CD4-positive, CD25-positive, alpha-beta regulatory T cell (primary cell): ENCODE results near the gene KPNA6. TPM values are rescaled to one million over a fixed set of nuclear protein-coding genes. Genes with fewer than 3 reads are reported as not detected.

Experiments
- ATAC-seq, 2 donors: fragments of 150-1000 bp; cut with Tn5 transposase; one replicate each; pipeline ENCODE4 v1.10.0; 2021; ENCODE audit warnings: low read depth in 2 of 2, moderate number of reproducible peaks in 2 of 2, moderate library complexity in 1 of 2
- DNase-seq, 3 donors: peaks; one replicate each; pipeline versions ENCODE4 v3.0.0 to v3.0.0-alpha.2; 2012 to 2022; ENCODE audit warnings: mixed read lengths in 1 of 3
- H3K27ac ChIP-seq: one replicate; pipeline ENCODE4 v1.7.0; 2013; ENCODE audit warnings: mild to moderate bottlenecking, low read length; ENCODE audit not compliant: insufficient read depth, poor library complexity, severe bottlenecking
- H3K27me3 ChIP-seq: one replicate; pipeline ENCODE4 v1.7.0; 2013; ENCODE audit warnings: low read length; ENCODE audit not compliant: control insufficient read depth, insufficient read depth
- H3K36me3 ChIP-seq: one replicate; pipeline ENCODE4 v1.7.0; 2013; ENCODE audit warnings: mild to moderate bottlenecking, low read length, moderate library complexity; ENCODE audit not compliant: control insufficient read depth, insufficient read depth
- H3K4me1 ChIP-seq: 2 replicates; pipeline ENCODE4 v1.7.0; 2013; ENCODE audit warnings: mild to moderate bottlenecking, low read length; ENCODE audit not compliant: insufficient read depth, control insufficient read depth, poor library complexity, severe bottlenecking
- H3K4me3 ChIP-seq: one replicate; pipeline ENCODE4 v1.7.0; 2013; ENCODE audit warnings: low read depth, mild to moderate bottlenecking, low read length, moderate library complexity
- H3K9me3 ChIP-seq, 2 experiments: 1 replicate in 1 of 2; 2 replicates in 1 of 2; pipeline ENCODE4 v1.7.0; 2013; ENCODE audit warnings: low read length in 2 of 2, mild to moderate bottlenecking in 1 of 2, moderate library complexity in 1 of 2; ENCODE audit not compliant: control insufficient read depth in 2 of 2
- H3K27ac Mint-ChIP-seq, 3 donors: one replicate each; pipeline ENCODE4 v1.8.0; 2020 to 2022; ENCODE audit warnings: mild to moderate bottlenecking in 3 of 3, mixed read lengths in 3 of 3, moderate library complexity in 2 of 3
- H3K27me3 Mint-ChIP-seq: one replicate; pipeline ENCODE4 v1.8.0; 2022; ENCODE audit warnings: mild to moderate bottlenecking, mixed read lengths
- H3K36me3 Mint-ChIP-seq: one replicate; pipeline ENCODE4 v1.8.0; 2020; ENCODE audit warnings: mixed read lengths
- H3K4me1 Mint-ChIP-seq, 4 donors: one replicate each; pipeline ENCODE4 v1.8.0; 2020 to 2022; ENCODE audit warnings: mixed read lengths in 4 of 4, mild to moderate bottlenecking in 1 of 4
- H3K4me3 Mint-ChIP-seq, 4 donors: one replicate each; pipeline ENCODE4 v1.8.0; 2020 to 2022; ENCODE audit warnings: mild to moderate bottlenecking in 4 of 4, mixed read lengths in 4 of 4, moderate library complexity in 3 of 4
- H3K9me3 Mint-ChIP-seq, 7 donors: one replicate each; pipeline ENCODE4 v1.8.0; 2020 to 2022; ENCODE audit warnings: mixed read lengths in 7 of 7, mild to moderate bottlenecking in 3 of 7, moderate library complexity in 2 of 7
- polyA plus RNA-seq, 4 donors: library from polyadenylated mRNA; unstranded; fragments of 300-500 nt; fragmentation: Illumina TruSeq; gene quantifications; one replicate each; pipeline ENCODE4 v1.2.3, GENCODE V29; 2021
- total RNA-seq: library from RNA; stranded (reverse); gene quantifications from one replicate; pipeline ENCODE4 v1.2.3, GENCODE V29; 2022

The KPNA6 gene
- total and polyA plus RNA-seq, 5 donors from 2014 or later = 22.7 to 56.1 (median 28.6) TPM

- Histone ChIP-seq H3K27me3 (no peaks in the 10 kb centered on the region), H3K36me3 (peaks cover 43% of the 10 kb centered on the region), H3K4me1 (no peaks in the 10 kb centered on the region), H3K27ac (no peak overlapping the region), H3K4me3 (no peak overlapping the region), H3K9me3 (no peaks in the 10 kb centered on the region)
- Mint-ChIP-seq H3K4me3 (no peak overlapping the region), H3K27me3 (no peaks in the 10 kb centered on the region), H3K27ac (no peak overlapping the region), H3K4me1 (peaks cover 0 to under 1% (median 0%) of the 10 kb centered on the region in 4 donors), H3K36me3 (peaks cover 35% of the 10 kb centered on the region), H3K9me3 (no peaks in the 10 kb centered on the region)
- DNase-seq = no peak
- no peak for ATAC-seq
Observed at GRCh38 chr1:32091176-32091575, 16.7 kb upstream of the KPNA6 start.

DNA sequence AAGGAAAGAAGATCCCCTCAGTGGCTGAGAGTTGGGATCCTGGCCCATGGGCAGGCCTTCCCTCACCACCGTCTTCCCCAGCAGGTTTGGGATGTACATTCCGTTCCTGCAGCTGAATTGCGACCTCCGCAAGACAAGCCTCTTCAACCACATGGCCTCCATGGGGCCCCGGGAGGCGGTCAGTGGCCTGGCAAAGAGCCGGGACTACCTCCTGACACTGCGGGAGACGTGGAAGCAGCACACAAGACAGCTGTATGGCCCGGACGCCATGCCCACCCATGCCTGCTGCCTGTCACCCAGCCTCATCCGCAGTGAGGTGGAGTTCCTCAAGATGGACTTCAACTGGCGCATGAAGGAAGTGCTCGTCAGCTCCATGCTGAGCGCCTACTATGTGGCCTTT lies 16.3 kb upstream of the KPNA6 start:
- no peaks in the 10 kb centered on the region for H3K9me3 Mint-ChIP-seq
- H3K27ac ChIP-seq = no peak overlapping the region
- H3K36me3 ChIP-seq = peaks cover 43% of the 10 kb centered on the region
- no peak overlapping the region for H3K4me3 ChIP-seq
- H3K36me3 Mint-ChIP-seq = peaks cover 34% of the 10 kb centered on the region
- no peak overlapping the region for H3K27ac Mint-ChIP-seq
- no peaks in the 10 kb centered on the region for H3K4me1 Mint-ChIP-seq
- no peak for ATAC-seq
- no peaks in the 10 kb centered on the region for H3K27me3 ChIP-seq
- no peaks in the 10 kb centered on the region for H3K9me3 ChIP-seq
- no peaks in the 10 kb centered on the region for H3K27me3 Mint-ChIP-seq
- no peak for DNase-seq
- H3K4me1 ChIP-seq = no peaks in the 10 kb centered on the region
- no peak overlapping the region for H3K4me3 Mint-ChIP-seq

- Mint-ChIP-seq H3K9me3 (no peaks in the 10 kb centered on the region), H3K36me3 (peaks cover 37% of the 10 kb centered on the region), H3K27ac (no peak overlapping the region), H3K4me1 (no peaks in the 10 kb centered on the region), H3K27me3 (no peaks in the 10 kb centered on the region), H3K4me3 (no peak overlapping the region)
- no peak overlapping the region for H3K27ac ChIP-seq
- no peak overlapping the region for H3K4me3 ChIP-seq
- H3K36me3 ChIP-seq = peaks cover 43% of the 10 kb centered on the region
- ATAC-seq (no peak), DNase-seq (no peak)
- H3K4me1 ChIP-seq = no peaks in the 10 kb centered on the region
- no peaks in the 10 kb centered on the region for H3K27me3 ChIP-seq
- H3K9me3 ChIP-seq = no peaks in the 10 kb centered on the region
Observed at GRCh38 chr1:32094746-32095521, 12.9 kb upstream of the KPNA6 start.

DNA sequence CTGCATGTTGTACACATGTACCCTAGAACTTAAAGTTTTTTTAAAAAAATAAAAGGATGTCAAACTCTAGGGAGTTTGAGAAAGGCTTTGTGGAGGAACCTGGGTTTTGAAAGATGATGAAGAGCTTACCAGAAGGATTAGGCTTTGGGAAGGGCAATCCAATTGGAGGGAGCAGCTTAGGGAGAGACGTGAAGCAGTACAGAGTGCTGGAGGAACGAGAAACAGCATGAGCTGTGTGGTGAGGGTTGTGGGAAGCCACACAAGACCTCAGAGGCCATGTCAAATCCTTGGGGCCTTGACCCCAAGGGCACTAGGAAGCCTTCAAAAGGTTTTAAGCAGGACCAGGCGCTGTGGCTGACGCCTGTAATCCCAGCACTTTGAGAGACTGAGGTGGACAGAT lies 8.4 kb upstream of the KPNA6 start:
- Mint-ChIP-seq H3K4me3 (no peak overlapping the region), H3K27ac (peak overlapping the region in 1 of 3 donors; percentile 52), H3K27me3 (no peaks in the 10 kb centered on the region), H3K4me1 (peaks cover 0 to 7% (median 4%) of the 10 kb centered on the region in 4 donors), H3K36me3 (peaks cover 31% of the 10 kb centered on the region), H3K9me3 (no peaks in the 10 kb centered on the region)
- H3K27me3 ChIP-seq = no peaks in the 10 kb centered on the region
- ATAC-seq (no peak), DNase-seq (no peak)
- no peak overlapping the region for H3K27ac ChIP-seq
- H3K9me3 ChIP-seq = no peaks in the 10 kb centered on the region
- H3K36me3 ChIP-seq = peaks cover 40% of the 10 kb centered on the region
- no peaks in the 10 kb centered on the region for H3K4me1 ChIP-seq
- no peak overlapping the region for H3K4me3 ChIP-seq

DNA sequence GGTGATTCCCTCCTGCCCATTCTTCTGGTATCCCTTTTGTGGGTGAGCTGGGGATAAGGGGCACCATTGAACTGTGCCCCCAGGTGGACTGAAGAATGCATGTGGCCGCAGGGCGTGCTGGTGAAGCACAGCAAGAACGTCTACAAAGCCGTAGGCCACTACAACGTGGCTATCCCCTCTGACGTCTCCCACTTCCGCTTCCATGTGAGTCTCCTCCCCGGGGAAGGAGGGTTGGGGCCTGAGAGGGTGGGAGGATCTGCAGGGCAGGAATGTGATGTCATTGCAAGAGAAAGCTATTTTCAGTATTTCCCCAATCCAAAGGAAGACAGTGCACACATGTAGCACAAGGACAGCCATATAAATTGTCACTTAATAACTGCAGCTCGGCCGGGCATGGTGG lies 7.5 kb upstream of the KPNA6 start:
- Histone ChIP-seq H3K4me3 (no peak overlapping the region), H3K27me3 (no peaks in the 10 kb centered on the region), H3K4me1 (no peaks in the 10 kb centered on the region), H3K27ac (no peak overlapping the region), H3K36me3 (peaks cover 31% of the 10 kb centered on the region), H3K9me3 (no peaks in the 10 kb centered on the region)
- Mint-ChIP-seq H3K9me3 (no peaks in the 10 kb centered on the region), H3K27me3 (no peaks in the 10 kb centered on the region), H3K4me3 (no peak overlapping the region), H3K36me3 (peaks cover 23% of the 10 kb centered on the region), H3K4me1 (peaks cover 2 to 7% (median 4%) of the 10 kb centered on the region in 4 donors), H3K27ac (no peak overlapping the region)
- ATAC-seq (no peak), DNase-seq (no peak)

DNA sequence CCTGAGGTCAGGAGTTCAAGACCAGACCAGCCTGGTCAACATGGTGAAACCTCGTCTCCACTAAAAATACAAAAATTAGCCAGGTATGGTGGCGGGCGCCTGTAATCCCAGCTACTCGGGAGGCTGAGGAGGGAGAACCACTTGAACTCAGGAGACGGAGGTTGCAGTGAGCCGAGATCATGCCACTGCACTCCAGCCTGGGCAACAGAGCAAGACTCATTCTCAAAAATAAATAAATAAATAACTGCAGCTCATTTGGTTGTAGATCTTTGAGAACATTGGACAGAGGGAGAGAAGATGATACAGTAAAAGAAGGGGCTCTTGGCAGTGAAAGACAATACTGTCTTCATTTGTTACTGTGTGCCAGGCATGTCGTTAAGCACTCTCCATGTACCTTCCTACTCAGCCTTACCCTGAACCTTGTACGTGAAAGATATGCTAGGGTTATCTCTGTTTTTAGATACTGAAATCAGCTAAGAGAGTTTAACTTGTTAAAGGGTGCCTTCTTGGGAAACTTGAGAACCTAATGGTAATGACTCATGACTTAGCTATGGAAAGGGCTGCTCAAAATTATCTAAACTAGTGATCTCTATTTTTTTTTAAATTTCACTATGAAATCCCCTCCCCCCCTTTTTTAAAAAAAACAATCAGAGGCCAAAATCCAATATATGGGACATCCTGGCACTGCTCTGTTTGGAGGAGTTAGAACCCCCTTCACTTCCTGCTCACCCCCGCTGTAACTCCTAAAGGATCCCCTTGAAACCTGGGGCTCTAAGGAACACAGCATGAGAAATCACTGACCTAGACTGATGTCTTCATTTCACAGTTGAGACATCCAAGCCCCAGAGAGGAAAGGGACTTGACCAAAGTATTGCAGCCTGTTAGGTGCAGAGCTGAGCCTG lies 6.8 kb upstream of the KPNA6 start:
- Mint-ChIP-seq H3K27me3 (no peaks in the 10 kb centered on the region), H3K27ac (no peak overlapping the region), H3K36me3 (peaks cover 16% of the 10 kb centered on the region), H3K4me3 (peak overlapping the region in 1 of 4 donors; percentile 71), H3K4me1 (peaks cover 2 to 7% (median 4%) of the 10 kb centered on the region in 4 donors), H3K9me3 (no peaks in the 10 kb centered on the region)
- H3K27ac ChIP-seq = no peak overlapping the region
- DNase-seq (no peak), ATAC-seq (no peak)
- H3K27me3 ChIP-seq = no peaks in the 10 kb centered on the region
- no peaks in the 10 kb centered on the region for H3K4me1 ChIP-seq
- no peaks in the 10 kb centered on the region for H3K9me3 ChIP-seq
- no peak overlapping the region for H3K4me3 ChIP-seq
- peaks cover 24% of the 10 kb centered on the region for H3K36me3 ChIP-seq

- Histone ChIP-seq H3K4me3 (no peak overlapping the region), H3K36me3 (peaks cover 17% of the 10 kb centered on the region), H3K4me1 (peaks cover 14% of the 10 kb centered on the region), H3K9me3 (no peaks in the 10 kb centered on the region), H3K27ac (no peak overlapping the region), H3K27me3 (no peaks in the 10 kb centered on the region)
- Mint-ChIP-seq H3K9me3 (no peaks in the 10 kb centered on the region), H3K27me3 (no peaks in the 10 kb centered on the region), H3K4me1 (peaks cover 5 to 28% (median 17%) of the 10 kb centered on the region in 4 donors), H3K4me3 (peak overlapping the region in 2 of 4 donors; percentile 34 to 88), H3K27ac (peak overlapping the region in 1 of 3 donors; percentile 83), H3K36me3 (peaks cover 7% of the 10 kb centered on the region)
- ATAC-seq (no peak), DNase-seq (no peak)
Observed at GRCh38 chr1:32104127-32104526, 3.7 kb upstream of the KPNA6 start.
